ENCODE results near the gene CRAMP1. TPM values are rescaled to one million over a fixed set of nuclear protein-coding genes. Genes with fewer than 3 reads are reported as not detected.

Gene CRAMP1
- total RNA-seq, 2 donors from 2014 or later = 12.7 to 36.0 TPM

DNA sequence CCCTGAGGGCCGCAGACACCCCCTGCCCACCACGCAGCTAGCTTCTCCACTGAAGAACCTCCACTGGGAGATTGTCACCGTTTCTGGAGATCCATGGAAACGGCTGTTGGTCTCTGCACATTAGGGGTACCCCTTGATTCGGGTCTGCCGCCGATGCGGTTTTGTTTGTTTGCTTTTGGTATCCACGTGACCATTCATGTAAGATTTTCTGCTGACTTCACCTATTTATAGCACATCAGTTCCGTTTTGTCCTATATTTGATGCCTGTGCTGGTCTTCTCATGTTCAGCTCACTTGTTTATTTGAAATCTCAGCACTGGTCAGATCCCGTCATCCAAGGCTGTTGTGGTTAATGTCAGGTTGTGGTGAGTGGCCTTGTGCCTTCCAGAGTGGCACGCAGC is 21.1 kb downstream of the CRAMP1 start:
- intact Hi-C loops (cut with DNase I) = no loop called here
- Histone ChIP-seq H3K4me3 (no peak overlapping the region), H3K36me3 (peaks cover 3 to 17% of the 10 kb centered on the region in 2 donors), H3K27me3 (replicated peaks; ENCODE audit: insufficient read depth) (no peaks in the 10 kb centered on the region), H3K4me1 (replicated peaks) (peaks cover 6% of the 10 kb centered on the region), H3K27ac (no peak overlapping the region), H3K9me3 (no peaks in the 10 kb centered on the region)
- WGBS = 91% methylated on average over 12 of the region's 12 CpGs
- DNase-seq (ENCODE audit: low spot score) = no peak
- TF ChIP-seq CTCF (IDR thresholded peaks at IDR 0.05) = no peak
- no peak for TF ChIP-seq POLR2A (IDR thresholded peaks at IDR 0.05)
- TF ChIP-seq POLR2AphosphoS5 (IDR thresholded peaks at IDR 0.05) = no peak

- H3K4me3 ChIP-seq = no peak overlapping the region
- H3K27ac ChIP-seq = no peak overlapping the region
- H3K36me3 ChIP-seq = peaks cover 9 to 27% of the 10 kb centered on the region in 2 donors
- no peak for TF ChIP-seq CTCF (IDR thresholded peaks at IDR 0.05)
- TF ChIP-seq POLR2A (IDR thresholded peaks at IDR 0.05) = no peak
- TF ChIP-seq POLR2AphosphoS5 (IDR thresholded peaks at IDR 0.05) = no peak
- no peaks in the 10 kb centered on the region for H3K9me3 ChIP-seq
- H3K4me1 ChIP-seq (replicated peaks) = peaks cover 6% of the 10 kb centered on the region
- intact Hi-C loops (cut with DNase I) = no loop called here
- DNase-seq (ENCODE audit: low spot score) = no peak
- 96% methylated on average over 12 of the region's 12 CpGs for WGBS
- no peaks in the 10 kb centered on the region for H3K27me3 ChIP-seq (replicated peaks; ENCODE audit: insufficient read depth)
Observed at GRCh38 chr16:1634541-1634940, 22.4 kb downstream of the CRAMP1 start.

- TF ChIP-seq POLR2A (IDR thresholded peaks at IDR 0.05) = no peak
- TF ChIP-seq POLR2AphosphoS5 (IDR thresholded peaks at IDR 0.05) = no peak
- TF ChIP-seq CTCF (IDR thresholded peaks at IDR 0.05) = no peak
- Histone ChIP-seq H3K4me3 (no peak overlapping the region), H3K9me3 (no peaks in the 10 kb centered on the region), H3K36me3 (peaks cover 9 to 27% of the 10 kb centered on the region in 2 donors), H3K27ac (no peak overlapping the region), H3K27me3 (replicated peaks; ENCODE audit: insufficient read depth) (no peaks in the 10 kb centered on the region), H3K4me1 (replicated peaks) (peaks cover 6% of the 10 kb centered on the region)
- 93% methylated on average over 13 of the region's 13 CpGs for WGBS
- intact Hi-C loops (cut with DNase I) = no loop called here
- no peak for DNase-seq (ENCODE audit: low spot score)
Observed at GRCh38 chr16:1635070-1635469, 22.9 kb downstream of the CRAMP1 start.

DNA sequence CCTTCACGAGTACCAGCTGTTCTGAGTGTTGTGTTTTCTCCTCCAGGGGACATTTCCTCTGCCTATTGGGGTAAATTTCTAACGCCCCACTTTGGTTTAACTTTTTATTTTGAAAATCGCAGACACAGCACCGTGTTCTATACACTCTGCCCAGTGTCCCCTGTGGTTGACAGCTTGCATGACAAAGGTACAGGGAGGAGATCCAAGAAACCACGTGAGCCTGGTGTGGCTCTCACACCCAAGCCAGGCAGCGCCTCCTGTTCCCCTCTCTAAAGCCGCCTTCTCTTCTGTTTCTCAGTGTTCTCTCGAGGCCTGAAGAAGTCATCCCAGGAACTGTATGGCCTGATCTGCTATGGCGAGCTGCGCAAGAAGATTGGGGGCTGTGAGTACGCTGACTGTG is 25.4 kb downstream of the CRAMP1 start:
- Histone ChIP-seq H3K4me3 (no peak overlapping the region), H3K9me3 (no peaks in the 10 kb centered on the region), H3K27ac (no peak overlapping the region), H3K36me3 (peaks cover 9 to 34% of the 10 kb centered on the region in 2 donors), H3K27me3 (replicated peaks; ENCODE audit: insufficient read depth) (no peaks in the 10 kb centered on the region), H3K4me1 (replicated peaks) (no peaks in the 10 kb centered on the region)
- 91% methylated on average over 11 of the region's 11 CpGs for WGBS
- no peak for DNase-seq (ENCODE audit: low spot score)
- intact Hi-C loops (cut with DNase I) = no loop called here
- TF ChIP-seq CTCF (IDR thresholded peaks at IDR 0.05) = no peak
- no peak for TF ChIP-seq POLR2AphosphoS5 (IDR thresholded peaks at IDR 0.05)
- TF ChIP-seq POLR2A (IDR thresholded peaks at IDR 0.05) = no peak

DNA sequence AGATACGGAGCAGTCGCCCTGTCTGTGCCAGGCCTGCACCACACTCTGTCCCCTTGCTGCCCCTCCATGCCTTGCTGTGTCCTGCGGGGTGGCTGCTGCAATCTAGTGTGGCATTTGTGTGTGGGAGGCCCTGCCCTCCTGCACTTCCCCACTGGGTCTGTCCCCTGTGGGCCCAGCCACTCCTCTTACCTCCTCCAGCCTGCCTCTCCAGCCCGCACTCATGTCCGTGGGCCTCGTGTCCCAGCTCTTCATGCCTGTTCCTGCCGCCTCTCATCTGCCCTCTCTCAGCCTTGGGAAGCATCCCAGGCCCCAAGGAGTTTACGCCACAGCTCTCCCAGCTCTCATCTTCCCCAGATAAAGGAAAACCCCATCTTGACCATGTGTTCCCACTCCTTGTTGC is 26.6 kb downstream of the CRAMP1 start:
- Histone ChIP-seq H3K27ac (no peak overlapping the region), H3K9me3 (no peaks in the 10 kb centered on the region), H3K36me3 (peaks cover 9 to 26% of the 10 kb centered on the region in 2 donors), H3K4me3 (no peak overlapping the region), H3K27me3 (replicated peaks; ENCODE audit: insufficient read depth) (no peaks in the 10 kb centered on the region), H3K4me1 (replicated peaks) (no peaks in the 10 kb centered on the region)
- 86% methylated on average over 8 of the region's 8 CpGs for WGBS
- DNase-seq (ENCODE audit: low spot score) = no peak
- TF ChIP-seq POLR2A (IDR thresholded peaks at IDR 0.05) (no peak), CTCF (IDR thresholded peaks at IDR 0.05) (no peak), POLR2AphosphoS5 (IDR thresholded peaks at IDR 0.05) (no peak)
- intact Hi-C loops (cut with DNase I) = no loop called here

Measured in prostate gland (tissue), 2 donors.